CD4-positive, alpha-beta T cell treated with Interleukin-2 at 100 ng/mL for 4 hours (primary cell): Measurements from ENCODE around the gene TBCC.

Experiments used
- DNase-seq: peaks from one replicate; pipeline ENCODE4 v3.0.0-alpha.2; 2020; ENCODE audit warnings: low spot score

Gene TBCC

GRCh38 chr6:42745640-42746462 is at the start of gene TBCC:
TBCC (minus strand) TSS chr6:42746103; CDS start chr6:42746073, 30 bp downstream.
- DNase-seq = peak; percentile 97

GRCh38 chr6:42795651-42796050 is 49.7 kb upstream of the TBCC start:
- DNase-seq = no peak

DNA sequence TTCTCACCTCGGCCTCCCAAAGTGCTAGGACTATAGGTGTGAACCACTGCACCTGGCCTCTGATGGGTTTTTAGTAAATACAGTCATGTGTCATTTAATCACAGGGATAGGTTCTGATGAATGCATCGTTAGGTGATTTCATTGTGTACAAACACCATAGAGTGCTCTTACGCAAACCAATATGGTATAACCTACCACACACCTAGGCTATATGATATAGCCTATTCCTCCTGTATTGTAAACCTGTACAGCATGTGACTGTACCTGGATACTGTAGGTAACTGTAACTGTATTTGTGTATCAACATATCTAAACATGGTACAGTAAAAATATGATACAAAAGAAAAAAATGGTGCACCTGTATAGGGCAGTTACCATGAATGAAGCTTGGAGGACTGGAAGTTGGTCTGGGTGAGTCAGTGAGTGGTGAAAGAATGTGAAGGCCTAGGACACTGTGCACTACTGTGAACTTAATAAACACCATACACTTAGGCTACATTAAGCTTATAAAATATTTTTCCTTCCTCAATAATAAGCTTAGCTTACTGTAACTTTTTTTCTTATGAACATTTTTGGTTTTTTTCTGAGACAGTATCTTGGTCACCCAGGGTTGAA is 45.9 kb upstream of the TBCC start:
- DNase-seq = no peak

DNA sequence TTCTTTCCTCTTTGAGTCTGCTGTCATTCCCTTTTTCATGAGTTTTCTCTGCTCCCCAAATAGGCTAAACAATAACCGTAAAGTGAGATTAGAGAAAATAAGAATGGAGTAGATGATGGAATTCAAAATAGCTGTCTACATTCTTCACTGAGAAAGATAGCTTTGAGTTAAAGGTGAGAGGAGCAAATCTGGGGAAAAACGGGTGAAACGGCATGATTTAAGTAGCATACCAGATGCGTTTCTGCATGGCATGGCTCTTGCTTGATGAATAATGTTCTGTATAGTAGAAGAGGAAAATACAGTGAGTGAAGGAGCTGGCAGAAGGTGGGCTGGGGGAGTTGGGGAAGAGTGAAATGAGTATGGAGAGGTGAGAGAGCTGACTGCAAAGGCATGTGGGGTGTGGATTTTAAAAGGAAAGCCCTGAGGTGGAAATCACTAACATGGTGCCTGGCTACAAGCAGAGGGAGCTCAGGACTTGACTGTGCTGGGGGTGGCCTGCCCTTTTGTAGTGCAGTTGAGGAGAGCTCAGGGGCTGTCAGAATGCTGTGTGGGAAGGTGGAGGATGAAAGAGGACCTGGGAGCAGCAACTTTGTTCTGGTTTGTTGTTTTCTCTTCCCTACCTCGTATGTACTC is 44.8 kb upstream of the TBCC start:
- DNase-seq = no peak

DNA sequence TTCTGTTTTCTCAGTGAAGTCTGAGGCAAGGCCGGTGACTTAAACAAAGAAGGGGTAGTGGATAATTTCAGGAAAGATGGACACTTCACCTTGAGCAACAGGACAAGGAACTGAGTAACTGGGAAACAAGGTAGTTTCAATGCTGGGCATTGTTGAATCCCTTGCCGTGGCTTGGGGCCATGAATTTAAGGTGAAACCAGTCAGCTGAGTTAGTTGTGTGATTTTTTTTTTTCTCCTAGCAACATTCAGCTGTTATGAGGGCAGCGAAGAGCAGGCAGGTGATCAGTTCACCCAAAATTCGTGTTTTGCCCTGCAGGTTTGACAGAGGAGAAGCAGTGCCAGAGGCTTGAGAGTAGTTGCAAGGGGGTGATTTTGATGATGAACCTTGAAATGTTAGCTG is 42.8 kb upstream of the TBCC start:
- no peak for DNase-seq

DNA sequence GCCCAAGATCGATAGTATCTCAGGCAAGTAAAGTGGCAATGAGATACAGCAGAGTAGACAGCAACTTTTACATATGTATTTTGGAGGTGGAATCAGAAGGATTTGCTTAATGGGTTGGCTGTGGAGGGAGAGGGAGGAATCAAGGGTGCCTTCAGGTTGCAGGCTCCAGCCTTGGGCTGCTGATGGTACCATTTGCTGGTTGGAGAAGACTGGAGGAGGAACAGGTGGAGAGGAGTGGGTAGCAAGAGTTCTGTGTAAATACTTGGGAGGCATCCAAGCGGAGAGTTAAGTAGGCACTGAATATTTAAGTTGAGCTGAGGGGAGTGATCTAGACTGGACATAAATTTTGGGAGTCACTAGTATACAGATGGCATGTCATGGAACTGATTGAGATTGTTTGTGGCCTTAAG is 41.2 kb upstream of the TBCC start:
- DNase-seq = no peak

GRCh38 chr6:42786525-42786985 is 40.7 kb upstream of the TBCC start:
- no peak for DNase-seq

DNA sequence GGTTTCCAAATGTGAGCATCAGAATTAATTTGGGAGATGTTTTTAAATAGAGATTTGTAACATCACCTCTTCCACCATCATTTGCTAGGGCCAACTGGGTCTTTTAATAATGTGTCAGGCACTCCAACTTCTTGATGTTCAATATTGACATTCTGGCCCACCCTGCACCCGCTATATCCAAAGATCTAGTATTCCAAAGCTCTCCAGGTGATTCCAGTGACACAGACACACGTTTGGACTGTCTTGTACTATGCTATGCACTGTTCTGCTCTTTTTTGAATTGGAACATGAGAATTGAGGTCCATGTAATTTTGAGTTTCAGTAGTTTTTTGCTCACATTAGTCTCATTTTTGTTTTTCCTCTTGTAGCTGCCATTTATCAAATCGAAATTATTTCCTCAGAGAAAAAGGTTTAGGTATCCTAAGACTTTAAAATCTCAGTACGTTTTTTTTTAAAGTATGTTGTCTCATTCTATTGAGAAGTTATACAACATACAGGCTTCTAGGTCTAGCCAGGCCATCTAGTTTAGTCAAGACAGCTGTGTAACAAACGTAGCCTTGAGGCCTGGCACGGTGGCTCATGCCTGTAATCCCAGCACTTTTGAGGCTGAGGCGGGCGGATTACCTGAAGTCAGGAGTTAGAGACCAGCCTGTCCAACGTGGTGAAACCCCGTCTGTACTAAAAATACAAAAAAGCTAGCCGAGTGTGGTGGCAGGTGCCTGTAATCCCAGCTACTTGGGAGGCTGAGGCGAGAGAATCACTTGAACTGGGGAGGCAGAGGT is 39.0 kb upstream of the TBCC start:
- no peak for DNase-seq

DNA sequence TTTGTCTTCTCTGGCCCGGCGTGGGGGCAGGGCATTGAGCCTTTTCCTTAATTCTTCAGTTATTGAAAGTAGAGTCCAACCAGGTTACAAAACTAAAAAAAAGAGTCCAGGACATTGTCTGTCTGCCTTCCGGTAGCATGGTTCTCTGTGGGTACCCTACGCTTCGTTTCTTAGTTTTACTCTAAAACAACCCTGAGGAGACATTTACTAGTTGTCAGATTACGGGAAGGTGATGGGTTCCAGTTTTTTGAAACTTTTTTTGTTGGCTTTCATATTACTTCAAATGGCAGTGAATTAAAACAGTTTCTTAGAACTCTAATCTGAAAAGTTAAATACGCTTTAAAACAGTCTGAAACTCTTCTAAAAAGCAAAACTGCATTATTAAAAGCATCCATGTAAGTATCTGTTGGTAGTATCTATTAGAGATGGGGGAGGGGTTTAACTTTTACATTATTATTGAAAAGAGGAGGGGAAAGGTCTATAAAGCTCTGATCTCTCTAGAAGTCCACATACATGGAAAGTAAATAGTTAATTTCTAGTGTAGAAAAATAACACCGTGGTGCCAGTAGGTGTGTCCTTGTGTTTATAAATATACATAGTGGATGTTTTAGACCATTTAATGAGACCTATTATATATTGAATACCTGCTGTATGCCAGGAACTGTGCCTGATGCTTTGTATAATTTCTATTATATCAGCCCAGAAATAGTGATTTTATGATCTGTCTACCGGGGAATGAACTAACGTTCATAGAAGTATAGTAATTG is 38.2 kb upstream of the TBCC start:
- peak; percentile 56 for DNase-seq

DNA sequence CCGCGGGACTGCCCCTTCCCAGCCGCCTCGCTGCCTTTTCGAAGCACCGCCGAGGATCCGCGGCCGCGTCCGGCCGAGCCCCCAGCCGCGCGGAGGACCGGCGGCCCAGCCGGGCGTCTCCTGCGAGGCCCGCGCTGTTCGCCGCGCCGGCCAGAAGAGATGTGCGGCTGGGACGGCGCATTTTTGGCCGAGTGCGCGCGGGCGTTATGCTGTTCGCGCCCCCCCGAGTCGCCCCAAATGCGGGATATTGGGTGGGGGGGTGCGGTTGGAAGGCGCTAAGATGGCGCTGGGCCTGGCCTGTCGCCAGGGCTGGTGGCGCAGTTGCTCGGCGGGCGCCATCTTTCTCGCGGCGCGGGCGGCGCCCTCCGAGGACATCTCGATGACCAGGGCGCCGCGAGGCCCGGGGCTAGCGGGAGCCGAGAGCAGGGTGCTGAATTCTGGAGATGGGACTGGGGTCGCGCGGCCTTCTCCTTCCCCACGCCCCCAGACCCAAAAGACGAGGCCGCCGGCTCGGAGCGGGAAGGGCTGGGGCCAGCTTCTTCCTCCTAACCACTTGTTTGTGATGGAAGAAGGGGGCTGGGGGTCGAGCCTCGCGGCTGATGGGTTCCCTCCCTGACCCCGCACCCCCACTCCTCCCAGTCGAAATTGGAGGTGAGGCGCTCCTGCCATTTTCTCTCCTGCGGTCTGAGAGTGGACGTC is 37.4 kb upstream of the TBCC start:
- DNase-seq = peak; percentile 83

GRCh38 chr6:42782689-42783176 is 36.8 kb upstream of the TBCC start:
- peak; percentile 85 for DNase-seq

- DNase-seq = peak; percentile 81
Observed at GRCh38 chr6:42781796-42782688, 36.1 kb upstream of the TBCC start, which contains the start of gene BICRAL. BICRAL (plus strand) TSS chr6:42782052; CDS start chr6:42822023, 39,971 bp downstream.

GRCh38 chr6:42781546-42781795 is 35.6 kb upstream of the TBCC start:
- no peak for DNase-seq

GRCh38 chr6:42779521-42779920 is 33.6 kb upstream of the TBCC start:
- no peak for DNase-seq

GRCh38 chr6:42778122-42778521 is 32.2 kb upstream of the TBCC start:
- DNase-seq = no peak

DNA sequence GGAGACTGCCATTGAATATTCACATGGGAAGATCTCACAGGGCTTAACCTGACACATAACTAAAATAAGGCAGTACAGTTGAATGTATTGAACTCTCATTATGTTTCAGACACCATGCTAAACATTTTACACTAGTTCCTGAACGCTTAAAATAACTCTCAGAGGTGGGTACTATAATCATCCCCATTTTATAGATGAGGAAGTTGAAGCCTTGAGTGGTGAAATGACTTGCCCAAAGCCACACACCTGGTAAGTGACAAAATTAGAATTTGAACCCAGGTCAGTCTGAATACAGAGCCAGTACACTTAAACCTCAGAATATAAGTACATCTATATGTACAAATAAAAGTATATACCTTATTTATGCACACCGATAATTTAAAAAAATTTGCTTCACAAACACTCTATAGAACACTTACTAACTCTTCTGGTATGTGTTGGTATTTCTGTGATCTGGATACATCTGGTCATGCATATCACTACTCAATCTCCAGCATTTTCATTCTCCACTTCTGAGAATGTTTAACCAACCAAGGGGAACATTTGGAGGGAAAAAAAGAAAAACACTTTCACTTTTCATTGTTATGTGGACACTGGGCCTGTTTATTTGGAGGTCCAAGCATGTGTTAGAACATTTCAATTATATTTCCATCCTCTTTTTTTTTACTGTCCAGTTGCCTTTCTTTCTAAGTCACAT is 31.4 kb upstream of the TBCC start:
- no peak for DNase-seq

DNA sequence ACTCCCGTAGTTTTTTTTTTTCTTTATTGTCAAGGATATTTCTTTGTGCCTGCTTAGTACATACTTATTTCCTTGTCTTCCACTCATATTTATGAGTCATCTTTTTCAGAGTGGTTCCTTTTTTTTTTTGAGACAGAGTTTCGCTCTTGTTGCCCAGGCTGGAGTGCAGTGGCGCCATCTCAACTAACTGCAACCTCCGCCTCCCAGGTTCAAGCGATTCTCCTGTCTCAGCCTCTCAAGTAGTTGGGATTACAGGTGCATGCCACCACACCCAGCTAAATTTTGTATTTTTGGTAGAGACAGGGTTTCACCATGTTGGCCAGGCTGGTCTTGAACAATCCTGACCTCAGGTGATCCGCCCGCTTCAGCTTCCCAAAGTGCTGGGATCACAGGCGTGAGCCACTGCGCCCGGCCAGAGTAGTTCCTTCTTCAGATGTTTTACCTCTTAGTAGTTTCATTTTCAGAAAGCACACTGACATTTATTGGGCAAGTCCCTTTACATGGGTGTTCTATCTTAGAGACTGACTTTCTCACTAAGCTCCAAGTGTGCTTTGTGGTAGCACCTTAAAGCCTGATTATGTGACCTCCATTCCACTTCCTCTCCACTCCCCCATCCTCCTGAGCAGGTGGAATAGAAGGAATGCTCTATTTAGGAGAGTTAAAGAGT is 29.1 kb upstream of the TBCC start:
- DNase-seq = peak; percentile 73

GRCh38 chr6:42774201-42774600 is 28.3 kb upstream of the TBCC start:
- DNase-seq = peak; percentile 58

DNA sequence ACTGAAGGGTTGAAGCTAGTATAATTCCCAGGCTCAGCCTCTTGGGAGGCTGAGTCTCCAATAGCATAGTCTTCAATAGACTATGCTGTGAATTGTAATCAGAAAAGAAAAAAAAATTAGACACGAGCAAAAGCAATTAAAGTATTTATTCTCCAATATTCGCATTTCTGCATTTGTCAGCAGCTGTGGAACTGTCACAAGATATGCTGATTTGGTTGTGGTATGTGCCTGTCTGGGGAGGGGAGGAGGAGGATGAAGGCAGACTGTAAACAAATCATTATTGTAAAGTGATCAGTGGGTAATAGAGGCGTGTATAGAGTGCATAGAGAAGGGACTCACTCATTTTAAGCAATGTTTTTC is 25.8 kb upstream of the TBCC start:
- DNase-seq = peak; percentile 81
